Camera-type eye (tissue), 1 donor: ENCODE results near the gene OAS2. TPM values are rescaled to one million over a fixed set of nuclear protein-coding genes. Genes with fewer than 3 reads are reported as not detected.

Source experiments
- total RNA-seq: library from RNA; depleted of rRNA; stranded (reverse); fragments of >200 nt; gene quantifications from one replicate; pipeline ENCODE4 v1.2.3, GENCODE V29; 2014

The OAS2 gene
- total RNA-seq = 3.4 TPM

GRCh38 chr12:112978163-112979040 lies at the start of gene OAS2:
TSS of gene OAS2 (plus strand) at chr12:112978519. CDS start at chr12:112978609, 90 bp downstream.

GRCh38 chr12:112937741-112938719 lies 40.3 kb upstream of the OAS2 start, which contains the start of gene OAS3:
TSS of gene OAS3 (plus strand) at chr12:112938474. CDS start at chr12:112938531, 57 bp downstream.

GRCh38 chr12:113056631-113057488 lies 78.5 kb downstream of the OAS2 start, which contains the start of gene DTX1:
TSS of gene DTX1 (plus strand) at chr12:113056730. CDS start at chr12:113058193, 1,463 bp downstream.

Other genes starting within 250 kb of the OAS2 start
- gene RPH3A, start 186.8 kb upstream of the OAS2 start, total RNA-seq = 2.5 TPM
- gene OAS1, start 71.6 kb upstream of the OAS2 start, total RNA-seq = 5.7 TPM
- gene OAS3, start 40.0 kb upstream of the OAS2 start, total RNA-seq = 10.3 TPM
- gene DTX1, start 78.2 kb downstream of the OAS2 start, total RNA-seq = 19.1 TPM
- 2.9 TPM for gene RASAL1, start 157.2 kb downstream of the OAS2 start, total RNA-seq
- gene CFAP73, start 171.2 kb downstream of the OAS2 start, total RNA-seq = not detected
- 21.4 TPM for gene DDX54, start 207.0 kb downstream of the OAS2 start, total RNA-seq
- gene RITA1, start 207.2 kb downstream of the OAS2 start, total RNA-seq = 11.6 TPM
- gene TPCN1, start 242.9 kb downstream of the OAS2 start, total RNA-seq = 16.7 TPM